Measurements from ENCODE around the gene RAPGEF5. TPM values are rescaled to one million over a fixed set of nuclear protein-coding genes. Genes with fewer than 3 reads are reported as not detected.

Gene RAPGEF5
- total RNA-seq, 1 experiment from 2014 or later, result 5.6 TPM

DNA sequence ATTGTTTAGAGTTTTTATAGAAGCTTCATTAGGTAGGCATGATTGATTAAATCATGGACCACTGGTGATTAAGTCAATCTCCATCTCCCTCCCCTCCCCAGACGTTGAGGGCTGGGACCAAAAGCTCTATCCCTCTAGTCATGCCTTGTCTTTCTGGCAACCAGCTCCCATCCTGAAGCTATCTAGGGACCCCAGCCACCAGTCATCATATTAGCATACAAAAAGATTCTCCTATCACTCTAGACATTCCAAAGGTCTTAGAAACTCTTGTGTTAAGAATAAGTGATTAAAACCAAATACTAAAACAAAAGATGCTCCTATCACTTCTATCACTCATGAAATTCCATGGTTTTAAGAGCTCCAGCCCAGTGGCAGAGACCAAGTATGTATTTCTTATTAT, 178.2 kb downstream of the RAPGEF5 start:
- intact Hi-C loops (cut with micrococcal nuclease), result no loop called here
- H3K4me3 ChIP-seq (ENCODE audit: low read length), result no peak overlapping the region
- no peaks in the 10 kb centered on the region for H3F3A ChIP-seq (ENCODE audit: low read length, unreplicated experiment)
- H3K36me3 ChIP-seq (ENCODE audit: low read depth, low read length), result no peaks in the 10 kb centered on the region
- no peak for ATAC-seq
- H3K9me3 ChIP-seq (ENCODE audit: low read length), result no peaks in the 10 kb centered on the region
- CTCF ChIA-PET, result no interaction called here
- H2AFZ ChIP-seq (ENCODE audit: low read length), result no peak overlapping the region
- peaks cover 11% of the 10 kb centered on the region for H3K4me1 ChIP-seq (ENCODE audit: insufficient read depth, low read length)
- no peak for TF ChIP-seq EZH2 (IDR thresholded peaks at IDR 0.05; ENCODE audit: low read length, unreplicated experiment)
- H3K4me2 ChIP-seq (ENCODE audit: low read length), result no peak overlapping the region
- H3K79me2 ChIP-seq (ENCODE audit: low read length), result no peaks in the 10 kb centered on the region
- H3K9me2 ChIP-seq (replicated peaks; ENCODE audit: low read length), result no peaks in the 10 kb centered on the region
- no TSS peak for BruUV-seq (replicated peaks)
- H3K27me3 ChIP-seq (ENCODE audit: low read length), result no peaks in the 10 kb centered on the region
- DNase-seq, result no peak
- POLR2A ChIA-PET (ENCODE audit: unreplicated experiment), result no interaction called here
- no peak overlapping the region for H3K27ac ChIP-seq (ENCODE audit: low read length)
- no peaks in the 10 kb centered on the region for H4K20me1 ChIP-seq (ENCODE audit: low read length)
- H3K9ac ChIP-seq (ENCODE audit: low read length), result no peak overlapping the region

DNA sequence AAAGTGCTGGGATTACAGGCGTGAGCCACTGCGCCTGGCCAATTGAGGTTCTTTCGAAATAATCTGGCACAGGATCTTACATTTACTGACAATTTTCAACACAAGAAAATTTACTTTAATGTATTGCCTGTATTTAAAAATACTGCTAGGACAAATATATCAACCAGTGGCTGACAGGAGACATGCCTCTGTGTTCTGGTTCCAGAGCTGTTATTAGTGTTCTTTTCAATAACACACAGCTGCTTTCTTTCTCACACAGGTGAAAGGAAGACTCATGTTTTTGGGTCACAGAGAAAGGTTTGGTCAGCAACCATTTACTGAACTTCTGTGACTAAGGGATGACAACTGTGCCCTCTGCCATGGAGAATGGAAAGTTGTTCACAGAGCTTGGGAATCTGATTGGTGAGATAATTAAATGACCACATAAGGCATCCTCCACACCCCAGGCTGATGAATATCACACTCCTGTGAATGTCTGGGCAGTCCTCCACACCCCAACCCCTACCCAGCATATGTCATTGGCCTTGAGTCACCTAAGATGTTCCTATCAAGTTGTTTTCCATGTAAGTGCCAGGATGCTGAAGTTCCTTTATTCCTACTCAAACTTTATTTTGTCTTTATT, 180.1 kb downstream of the RAPGEF5 start:
- Histone ChIP-seq H2AFZ (ENCODE audit: low read length) (no peak overlapping the region), H3K4me1 (ENCODE audit: insufficient read depth, low read length) (peaks cover 13% of the 10 kb centered on the region), H4K20me1 (ENCODE audit: low read length) (no peaks in the 10 kb centered on the region), H3K79me2 (ENCODE audit: low read length) (no peaks in the 10 kb centered on the region), H3K4me3 (ENCODE audit: low read length) (no peak overlapping the region), H3K4me2 (ENCODE audit: low read length) (no peak overlapping the region), H3K9me3 (ENCODE audit: low read length) (no peaks in the 10 kb centered on the region), H3K27ac (ENCODE audit: low read length) (no peak overlapping the region), H3K9ac (ENCODE audit: low read length) (no peak overlapping the region), H3F3A (ENCODE audit: low read length, unreplicated experiment) (no peaks in the 10 kb centered on the region), H3K9me2 (replicated peaks; ENCODE audit: low read length) (no peaks in the 10 kb centered on the region), H3K36me3 (ENCODE audit: low read depth, low read length) (no peaks in the 10 kb centered on the region), H3K27me3 (ENCODE audit: low read length) (no peaks in the 10 kb centered on the region)
- TF ChIP-seq, protein P1, sequence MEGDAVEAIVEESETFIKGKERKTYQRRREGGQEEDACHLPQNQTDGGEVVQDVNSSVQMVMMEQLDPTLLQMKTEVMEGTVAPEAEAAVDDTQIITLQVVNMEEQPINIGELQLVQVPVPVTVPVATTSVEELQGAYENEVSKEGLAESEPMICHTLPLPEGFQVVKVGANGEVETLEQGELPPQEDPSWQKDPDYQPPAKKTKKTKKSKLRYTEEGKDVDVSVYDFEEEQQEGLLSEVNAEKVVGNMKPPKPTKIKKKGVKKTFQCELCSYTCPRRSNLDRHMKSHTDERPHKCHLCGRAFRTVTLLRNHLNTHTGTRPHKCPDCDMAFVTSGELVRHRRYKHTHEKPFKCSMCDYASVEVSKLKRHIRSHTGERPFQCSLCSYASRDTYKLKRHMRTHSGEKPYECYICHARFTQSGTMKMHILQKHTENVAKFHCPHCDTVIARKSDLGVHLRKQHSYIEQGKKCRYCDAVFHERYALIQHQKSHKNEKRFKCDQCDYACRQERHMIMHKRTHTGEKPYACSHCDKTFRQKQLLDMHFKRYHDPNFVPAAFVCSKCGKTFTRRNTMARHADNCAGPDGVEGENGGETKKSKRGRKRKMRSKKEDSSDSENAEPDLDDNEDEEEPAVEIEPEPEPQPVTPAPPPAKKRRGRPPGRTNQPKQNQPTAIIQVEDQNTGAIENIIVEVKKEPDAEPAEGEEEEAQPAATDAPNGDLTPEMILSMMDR (conservative IDR thresholded peaks at IDR 0.05; ENCODE audit: low read depth, low read length), result no peak
- no peak for TF ChIP-seq EZH2 (IDR thresholded peaks at IDR 0.05; ENCODE audit: low read length, unreplicated experiment)
- TF ChIP-seq EZH2phosphoT487 (IDR thresholded peaks at IDR 0.05; ENCODE audit: borderline replicate concordance, low read length), result no peak
- ATAC-seq, result no peak
- peak; percentile 1 for DNase-seq
- CTCF ChIA-PET, result no interaction called here
- POLR2A ChIA-PET (ENCODE audit: unreplicated experiment), result interaction anchor here (0.6 kb wide), 2 partner anchors 184 to 1387 kb away, joined by 3 to 4 read pairs; no protein-coding TSS in a partner anchor
- no TSS peak for BruUV-seq (replicated peaks)
- intact Hi-C loops (cut with micrococcal nuclease), result no loop called here

DNA sequence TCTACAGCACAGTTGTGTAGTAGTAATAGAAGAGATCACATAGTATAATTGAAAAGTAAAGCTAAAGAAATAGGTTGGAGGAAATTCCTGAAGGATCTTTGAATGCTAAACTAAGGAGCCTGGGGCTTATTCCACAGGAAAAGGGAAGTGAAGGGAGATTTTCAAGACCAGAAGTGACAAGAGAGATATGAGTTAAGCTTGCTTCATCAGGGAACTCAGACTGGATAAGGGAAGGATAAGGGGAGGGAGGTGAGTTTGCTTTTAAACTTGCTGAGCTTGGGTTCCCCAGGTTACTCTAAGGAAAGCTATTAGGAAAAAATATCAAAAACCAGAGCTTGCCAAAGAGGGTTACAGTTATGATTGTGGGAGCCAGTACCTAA, 182.4 kb downstream of the RAPGEF5 start:
- Histone ChIP-seq H2AFZ (ENCODE audit: low read length) (no peak overlapping the region), H3K9me2 (replicated peaks; ENCODE audit: low read length) (no peaks in the 10 kb centered on the region), H3K4me2 (ENCODE audit: low read length) (peak overlapping the region; percentile 53), H3F3A (ENCODE audit: low read length, unreplicated experiment) (no peaks in the 10 kb centered on the region), H3K79me2 (ENCODE audit: low read length) (no peaks in the 10 kb centered on the region), H3K27ac (ENCODE audit: low read length) (peak overlapping the region; percentile 53), H4K20me1 (ENCODE audit: low read length) (no peaks in the 10 kb centered on the region), H3K4me1 (ENCODE audit: insufficient read depth, low read length) (peaks cover 13% of the 10 kb centered on the region), H3K36me3 (ENCODE audit: low read depth, low read length) (no peaks in the 10 kb centered on the region), H3K4me3 (ENCODE audit: low read length) (no peak overlapping the region), H3K9me3 (ENCODE audit: low read length) (no peaks in the 10 kb centered on the region), H3K9ac (ENCODE audit: low read length) (no peak overlapping the region), H3K27me3 (ENCODE audit: low read length) (no peaks in the 10 kb centered on the region)
- BruUV-seq (replicated peaks), result no TSS peak
- TF ChIP-seq EZH2 (IDR thresholded peaks at IDR 0.05; ENCODE audit: low read length, unreplicated experiment), result no peak
- TF ChIP-seq, protein P1 (conservative IDR thresholded peaks at IDR 0.05; ENCODE audit: low read depth, low read length), result no peak
- no peak for TF ChIP-seq EZH2phosphoT487 (IDR thresholded peaks at IDR 0.05; ENCODE audit: borderline replicate concordance, low read length)
- intact Hi-C loops (cut with micrococcal nuclease), result no loop called here
- ChIA-PET CTCF (no interaction called here), POLR2A (ENCODE audit: unreplicated experiment) (no interaction called here)
- no peak for DNase-seq
- no peak; the same call in 1 of the 2 replicates for ATAC-seq

All from PC-3 (cell line).